Measurements from ENCODE around the gene TBL1XR1.

GRCh38 chr3:177071496-177072156 is 125.7 kb downstream of the TBL1XR1 start:
- TF ChIP-seq CTCF (IDR thresholded peaks at IDR 0.05): no peak
- no peak for TF ChIP-seq POLR2A (IDR thresholded peaks at IDR 0.05)

Data from prostate gland (tissue), 2 donors.